Glutamatergic neuron (in vitro differentiated cells): ENCODE measurements around the gene KEAP1. TPM values are rescaled to one million over a fixed set of nuclear protein-coding genes. Genes with fewer than 3 reads are reported as not detected.

ENCODE experiments used
- DNase-seq: peaks from one replicate; pipeline ENCODE4 v3.0.0; 2022
- H3K27ac Mint-ChIP-seq: one replicate; pipeline ENCODE4 v1.8.0; 2020; ENCODE audit warnings: mild to moderate bottlenecking, mixed read lengths, inconsistent platforms; ENCODE audit not compliant: unreplicated experiment
- H3K27me3 Mint-ChIP-seq: one replicate; pipeline ENCODE4 v1.8.0; 2020; ENCODE audit warnings: mild to moderate bottlenecking, moderate library complexity, mixed read lengths, inconsistent platforms; ENCODE audit not compliant: unreplicated experiment
- H3K36me3 Mint-ChIP-seq: one replicate; pipeline ENCODE4 v1.8.0; 2020; ENCODE audit warnings: mild to moderate bottlenecking, mixed read lengths, inconsistent platforms; ENCODE audit not compliant: unreplicated experiment
- H3K4me1 Mint-ChIP-seq: one replicate; pipeline ENCODE4 v1.8.0; 2020; ENCODE audit warnings: mild to moderate bottlenecking, low read depth, mixed read lengths, inconsistent platforms; ENCODE audit not compliant: unreplicated experiment
- H3K4me3 Mint-ChIP-seq: one replicate; pipeline ENCODE4 v1.8.0; 2020; ENCODE audit warnings: mild to moderate bottlenecking, mixed read lengths, inconsistent platforms; ENCODE audit not compliant: unreplicated experiment
- H3K9me3 Mint-ChIP-seq: one replicate; pipeline ENCODE4 v1.8.0; 2020; ENCODE audit warnings: mild to moderate bottlenecking, moderate library complexity, mixed read lengths, inconsistent platforms; ENCODE audit not compliant: unreplicated experiment
- CTCF ChIP-seq: fragments of 200-600 bp; sonication (generic); IDR thresholded peaks from one replicate; pipeline ENCODE4 v1.5.0; 2021; ENCODE audit not compliant: partially characterized antibody, unreplicated experiment
- total RNA-seq: library from RNA; stranded (reverse); fragmentation: NEBNext Ultra II Directional; extraction: Animal tissue kit (Norgen Biotek cat#: 25700); gene quantifications from one replicate; pipeline ENCODE4 v1.2.1, GENCODE V29; 2021; ENCODE audit not compliant: unreplicated experiment

Gene KEAP1
- total RNA-seq, 1 donor from 2014 or later: 44.1 TPM

GRCh38 chr19:10523135-10523636 lies 20.0 kb upstream of the KEAP1 start:
- Mint-ChIP-seq H3K36me3 (no peaks in the 10 kb centered on the region), H3K4me3 (no peak overlapping the region), H3K27me3 (peaks cover 13% of the 10 kb centered on the region), H3K9me3 (peaks cover 2% of the 10 kb centered on the region), H3K4me1 (peaks cover 8% of the 10 kb centered on the region), H3K27ac (no peak overlapping the region)
- no peak for TF ChIP-seq CTCF
- DNase-seq: no peak

- H3K9me3 Mint-ChIP-seq: peaks cover 4% of the 10 kb centered on the region
- no peak for TF ChIP-seq CTCF
- peaks cover 11% of the 10 kb centered on the region for H3K4me1 Mint-ChIP-seq
- H3K36me3 Mint-ChIP-seq: no peaks in the 10 kb centered on the region
- H3K27me3 Mint-ChIP-seq: peaks cover 14% of the 10 kb centered on the region
- H3K4me3 Mint-ChIP-seq: no peak overlapping the region
- H3K27ac Mint-ChIP-seq: no peak overlapping the region
- DNase-seq: no peak
Measured at GRCh38 chr19:10521461-10522171, 18.5 kb upstream of the KEAP1 start.

GRCh38 chr19:10520652-10521318 lies 17.6 kb upstream of the KEAP1 start:
- H3K27ac Mint-ChIP-seq: no peak overlapping the region
- peaks cover 11% of the 10 kb centered on the region for H3K4me1 Mint-ChIP-seq
- no peaks in the 10 kb centered on the region for H3K36me3 Mint-ChIP-seq
- no peak for DNase-seq
- H3K9me3 Mint-ChIP-seq: peaks cover 4% of the 10 kb centered on the region
- H3K4me3 Mint-ChIP-seq: no peak overlapping the region
- peaks cover 20% of the 10 kb centered on the region for H3K27me3 Mint-ChIP-seq
- TF ChIP-seq CTCF: no peak

- H3K27ac Mint-ChIP-seq: no peak overlapping the region
- H3K4me3 Mint-ChIP-seq: peak overlapping the region; percentile 14
- H3K27me3 Mint-ChIP-seq: peaks cover 24% of the 10 kb centered on the region
- no peak for DNase-seq
- no peaks in the 10 kb centered on the region for H3K36me3 Mint-ChIP-seq
- H3K4me1 Mint-ChIP-seq: peaks cover 11% of the 10 kb centered on the region
- peaks cover 4% of the 10 kb centered on the region for H3K9me3 Mint-ChIP-seq
- TF ChIP-seq CTCF: no peak
Measured at GRCh38 chr19:10519421-10519820, 16.3 kb upstream of the KEAP1 start.
